Mesendoderm (in vitro differentiated cells): Measurements from ENCODE around the gene MLNR.
A peak's percentile ranks its signal among the peaks of the same experiment; 100 is the strongest.

Source experiments
- DNase-seq: peaks from one replicate; pipeline ENCODE4 v3.0.0; 2013
- H2AK5ac ChIP-seq: 2 replicates; pipeline ENCODE4 v1.6.1; 2013; ENCODE audit warnings: low read length, inconsistent platforms
- H2BK120ac ChIP-seq: 2 replicates; pipeline ENCODE4 v1.6.1; 2013; ENCODE audit warnings: low read depth, mild to moderate bottlenecking, low read length, moderate library complexity, mixed read lengths
- H2BK15ac ChIP-seq: replicated peaks from 2 replicates; pipeline ENCODE4 v1.6.1; 2013; ENCODE audit warnings: low read depth, mild to moderate bottlenecking, moderate library complexity
- H2BK5ac ChIP-seq: 2 replicates; pipeline ENCODE4 v1.6.1; 2013; ENCODE audit warnings: low read length, inconsistent platforms
- H3K18ac ChIP-seq: 2 replicates; pipeline ENCODE4 v1.6.1; 2013; ENCODE audit warnings: mild to moderate bottlenecking, low read length, mixed read lengths
- H3K23ac ChIP-seq: one replicate; pipeline ENCODE4 v1.6.1; 2013; ENCODE audit warnings: low read length
- H3K27ac ChIP-seq: 2 replicates; pipeline ENCODE4 v1.5.1; 2013; ENCODE audit warnings: low read depth, mild to moderate bottlenecking, inconsistent platforms, low read length, moderate library complexity
- H3K27me3 ChIP-seq: 2 replicates; pipeline ENCODE4 v1.6.1; 2013; ENCODE audit warnings: low read length, control low read depth, mild to moderate bottlenecking, inconsistent platforms; ENCODE audit not compliant: insufficient read depth, poor library complexity
- H3K36me3 ChIP-seq: 2 replicates; pipeline ENCODE4 v1.6.1; 2013; ENCODE audit warnings: low read length, inconsistent platforms; ENCODE audit not compliant: control insufficient read depth, insufficient read depth
- H3K4ac ChIP-seq: one replicate; pipeline ENCODE4 v1.6.1; 2013; ENCODE audit warnings: low read depth, mild to moderate bottlenecking, low read length, moderate library complexity
- H3K4me1 ChIP-seq: 2 replicates; pipeline ENCODE4 v1.6.1; 2013; ENCODE audit warnings: low read depth, low read length, inconsistent platforms; ENCODE audit not compliant: control insufficient read depth
- H3K4me2 ChIP-seq: 2 replicates; pipeline ENCODE4 v1.6.1; 2013; ENCODE audit warnings: low read length
- H3K4me3 ChIP-seq: 2 replicates; pipeline ENCODE4 v1.5.1; 2013; ENCODE audit warnings: mild to moderate bottlenecking, low read length
- H3K56ac ChIP-seq: one replicate; pipeline ENCODE4 v1.6.1; 2013; ENCODE audit warnings: low read length
- H3K79me1 ChIP-seq: 2 replicates; pipeline ENCODE4 v1.6.1; 2013; ENCODE audit warnings: low read length, inconsistent platforms
- H3K79me2 ChIP-seq: 2 replicates; pipeline ENCODE4 v1.6.1; 2013; ENCODE audit warnings: mild to moderate bottlenecking, low read length; ENCODE audit not compliant: control insufficient read depth, insufficient read depth
- H3K9ac ChIP-seq: 2 replicates; pipeline ENCODE4 v1.6.1; 2013; ENCODE audit warnings: low read length, inconsistent platforms
- H4K5ac ChIP-seq: one replicate; pipeline ENCODE4 v1.6.1; 2013; ENCODE audit warnings: low read length
- H4K8ac ChIP-seq: one replicate; pipeline ENCODE4 v1.6.1; 2013; ENCODE audit warnings: low read depth, mild to moderate bottlenecking, control low read depth, low read length, moderate library complexity
- WGBS: extraction: QIAGEN DNeasy Blood & Tissue Kit; methylation state at CpG from one replicate; pipeline ENCODE4 v1.1.7; 2013; ENCODE audit warnings: low lambda C conversion rate, missing lambda C conversion rate; ENCODE audit not compliant: insufficient coverage; ENCODE audit errors: extremely low coverage; 5-methylcytosine and 5-hydroxymethylcytosine counted together

The MLNR gene

GRCh38 chr13:49246850-49247642, 26.9 kb downstream of the MLNR start:
- H3K23ac ChIP-seq = no peak overlapping the region
- H3K27me3 ChIP-seq = no peaks in the 10 kb centered on the region
- peak overlapping the region; percentile 99 for H3K4me2 ChIP-seq
- no peak overlapping the region for H2AK5ac ChIP-seq
- H3K4me3 ChIP-seq = peak overlapping the region; percentile 87
- DNase-seq = no peak
- H2BK5ac ChIP-seq = no peak overlapping the region
- peak overlapping the region; percentile 92 for H3K56ac ChIP-seq
- no peak overlapping the region for H3K18ac ChIP-seq
- H3K79me1 ChIP-seq = no peaks in the 10 kb centered on the region
- H2BK120ac ChIP-seq = no peak overlapping the region
- no peak overlapping the region for H2BK15ac ChIP-seq
- H3K27ac ChIP-seq = no peak overlapping the region
- H4K8ac ChIP-seq = no peak overlapping the region
- H3K9ac ChIP-seq = peak overlapping the region; percentile 86
- H3K4ac ChIP-seq = no peak overlapping the region
- no peaks in the 10 kb centered on the region for H3K36me3 ChIP-seq
- H4K5ac ChIP-seq = no peak overlapping the region
- no CpG with 5 or more reads among the region's 4 CpGs for WGBS
- H3K4me1 ChIP-seq = no peaks in the 10 kb centered on the region
- no peaks in the 10 kb centered on the region for H3K79me2 ChIP-seq

DNA sequence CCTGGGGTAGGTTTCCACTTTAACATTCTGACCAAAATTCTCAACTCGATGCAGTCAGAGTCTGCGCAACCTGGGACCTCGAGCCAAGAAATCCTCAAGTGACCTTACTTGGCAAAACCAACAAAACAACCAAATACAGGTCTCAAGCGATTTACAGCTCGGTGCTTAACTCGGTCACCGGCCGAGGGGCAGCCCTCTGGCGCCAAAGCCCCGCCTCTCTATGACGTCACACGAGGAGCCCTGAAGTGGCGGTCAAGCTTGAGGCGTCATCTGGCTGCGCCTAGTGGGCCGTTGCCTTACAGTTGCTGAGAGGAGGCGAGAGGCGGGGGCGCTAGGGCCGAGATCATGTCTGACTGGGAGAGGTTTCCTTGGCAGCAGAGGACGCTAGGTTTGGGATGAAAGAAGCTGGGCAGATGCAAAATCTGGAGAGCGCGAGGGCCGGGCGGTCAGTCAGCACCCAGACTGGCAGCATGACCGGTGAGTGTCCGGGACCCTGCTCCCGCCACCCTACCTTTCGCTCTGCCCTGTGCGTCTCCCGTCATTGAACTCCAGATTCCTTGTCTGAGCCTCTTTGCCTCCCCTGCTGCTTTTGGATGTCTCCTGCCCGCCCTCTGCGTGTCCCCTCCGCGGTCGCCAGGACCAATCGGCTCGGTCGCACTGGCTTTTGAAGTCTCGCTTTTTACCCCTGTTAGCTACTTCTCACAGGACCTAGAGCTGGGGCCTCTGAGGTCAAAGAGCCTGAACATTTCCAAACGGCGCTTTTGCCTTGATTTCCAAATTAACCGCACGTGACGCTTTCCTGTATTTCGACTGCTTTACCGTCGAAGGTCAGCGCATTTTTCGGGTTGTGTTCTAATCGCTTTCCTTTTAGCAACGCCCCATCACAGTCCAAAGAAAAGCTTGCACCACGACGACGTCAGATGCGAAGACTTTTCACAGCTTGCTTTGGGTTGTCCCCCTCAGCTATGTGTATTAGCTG, 27.8 kb downstream of the MLNR start, which contains the start of gene CDADC1:
Gene CDADC1, plus strand, starts transcription at position 283 of the 979 bp plus-strand sequence. Its CDS starts 113 bp downstream, at position 396.
- Histone ChIP-seq H3K79me1 (no peaks in the 10 kb centered on the region), H2BK15ac (no peak within 1 kb of the TSS), H3K27me3 (no peaks in the 10 kb centered on the region), H2BK120ac (no peak within 1 kb of the TSS), H2AK5ac (no peak within 1 kb of the TSS), H3K4me2 (peak within 1 kb of the TSS; percentile 99), H3K27ac (no peak within 1 kb of the TSS), H4K5ac (no peak within 1 kb of the TSS), H3K23ac (no peak within 1 kb of the TSS), H3K18ac (no peak within 1 kb of the TSS), H3K9ac (peak within 1 kb of the TSS; percentile 86), H3K56ac (peak within 1 kb of the TSS; percentile 92), H3K36me3 (no peaks in the 10 kb centered on the region), H2BK5ac (no peak within 1 kb of the TSS), H3K4me1 (no peaks in the 10 kb centered on the region), H3K4ac (no peak within 1 kb of the TSS), H4K8ac (peak within 1 kb of the TSS; percentile 41), H3K79me2 (no peaks in the 10 kb centered on the region), H3K4me3 (peak within 1 kb of the TSS; percentile 90)
- no CpG with 5 or more reads among the region's 56 CpGs for WGBS
- peak; percentile 99 for DNase-seq

DNA sequence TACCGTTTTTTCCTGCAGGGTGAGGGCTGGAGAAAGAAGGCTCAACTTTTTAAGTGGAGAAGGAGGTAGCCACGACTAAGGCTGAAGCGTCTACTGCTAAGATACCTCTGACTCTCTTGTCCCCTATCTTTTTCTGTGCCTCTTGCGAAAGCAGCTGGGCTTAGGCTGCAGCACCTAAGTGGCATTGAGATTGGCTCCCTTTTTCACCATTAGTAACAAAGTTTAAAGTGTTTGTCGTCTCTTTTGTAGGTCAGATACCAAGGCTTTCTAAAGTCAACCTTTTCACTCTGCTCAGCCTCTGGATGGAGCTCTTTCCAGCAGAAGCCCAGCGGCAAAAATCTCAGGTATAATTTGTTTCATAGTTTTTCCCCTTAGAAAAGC, 28.5 kb downstream of the MLNR start:
- Histone ChIP-seq H2BK5ac (no peak overlapping the region), H2BK15ac (no peak overlapping the region), H3K4ac (no peak overlapping the region), H3K4me1 (no peaks in the 10 kb centered on the region), H3K4me2 (peak overlapping the region; percentile 99), H2AK5ac (no peak overlapping the region), H3K18ac (no peak overlapping the region), H3K79me2 (no peaks in the 10 kb centered on the region), H3K56ac (peak overlapping the region; percentile 80), H2BK120ac (no peak overlapping the region), H3K27me3 (no peaks in the 10 kb centered on the region), H4K8ac (peak overlapping the region; percentile 41), H3K36me3 (no peaks in the 10 kb centered on the region), H3K23ac (no peak overlapping the region), H3K9ac (peak overlapping the region; percentile 73), H4K5ac (no peak overlapping the region), H3K27ac (no peak overlapping the region), H3K4me3 (peak overlapping the region; percentile 90), H3K79me1 (no peaks in the 10 kb centered on the region)
- WGBS = no CpG with 5 or more reads among the region's 6 CpGs
- no peak for DNase-seq

GRCh38 chr13:49251326-49251725, 31.2 kb downstream of the MLNR start:
- no peaks in the 10 kb centered on the region for H3K79me2 ChIP-seq
- no peak overlapping the region for H3K4ac ChIP-seq
- no peak overlapping the region for H4K5ac ChIP-seq
- H3K18ac ChIP-seq = no peak overlapping the region
- H3K4me1 ChIP-seq = no peaks in the 10 kb centered on the region
- no peak overlapping the region for H3K4me2 ChIP-seq
- H3K56ac ChIP-seq = no peak overlapping the region
- no peak overlapping the region for H2BK15ac ChIP-seq
- H3K9ac ChIP-seq = no peak overlapping the region
- no peak overlapping the region for H4K8ac ChIP-seq
- H3K27ac ChIP-seq = no peak overlapping the region
- no peaks in the 10 kb centered on the region for H3K27me3 ChIP-seq
- H2BK120ac ChIP-seq = no peak overlapping the region
- H3K23ac ChIP-seq = no peak overlapping the region
- no peak for DNase-seq
- no peak overlapping the region for H2AK5ac ChIP-seq
- WGBS = no CpG with 5 or more reads among the region's 5 CpGs
- H3K36me3 ChIP-seq = no peaks in the 10 kb centered on the region
- H2BK5ac ChIP-seq = no peak overlapping the region
- H3K4me3 ChIP-seq = no peak overlapping the region
- H3K79me1 ChIP-seq = no peaks in the 10 kb centered on the region

DNA sequence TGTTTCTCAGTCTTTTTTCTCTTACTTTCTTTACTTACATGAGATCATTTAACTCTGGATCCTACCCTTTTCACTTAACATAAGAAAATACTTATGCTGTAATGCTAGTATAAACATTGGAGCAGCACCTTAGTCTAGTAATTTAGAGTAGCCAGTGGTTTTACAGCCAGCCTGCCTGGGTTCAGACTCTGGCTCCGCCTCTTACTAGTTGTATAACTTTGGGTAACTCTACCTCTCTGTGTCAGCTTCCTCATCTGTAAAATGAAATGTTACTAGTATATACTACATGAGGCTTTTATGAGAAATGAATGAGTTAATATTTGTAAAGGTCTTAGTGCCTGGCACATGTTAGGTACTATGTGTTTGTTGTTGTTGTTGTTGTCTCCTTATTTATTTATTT, 33.2 kb downstream of the MLNR start:
- no peak overlapping the region for H4K8ac ChIP-seq
- H3K23ac ChIP-seq = no peak overlapping the region
- DNase-seq = no peak
- no peaks in the 10 kb centered on the region for H3K36me3 ChIP-seq
- no peaks in the 10 kb centered on the region for H3K4me1 ChIP-seq
- H3K4me3 ChIP-seq = no peak overlapping the region
- no peak overlapping the region for H4K5ac ChIP-seq
- H2AK5ac ChIP-seq = no peak overlapping the region
- H2BK5ac ChIP-seq = no peak overlapping the region
- H3K56ac ChIP-seq = no peak overlapping the region
- H3K18ac ChIP-seq = no peak overlapping the region
- H2BK15ac ChIP-seq = no peak overlapping the region
- H3K27me3 ChIP-seq = no peaks in the 10 kb centered on the region
- no peaks in the 10 kb centered on the region for H3K79me1 ChIP-seq
- no peak overlapping the region for H3K4ac ChIP-seq
- H3K9ac ChIP-seq = no peak overlapping the region
- H3K27ac ChIP-seq = no peak overlapping the region
- WGBS = no CpG with 5 or more reads among the region's 1 CpG
- no peaks in the 10 kb centered on the region for H3K79me2 ChIP-seq
- no peak overlapping the region for H3K4me2 ChIP-seq
- no peak overlapping the region for H2BK120ac ChIP-seq
